Measurements from ENCODE around the gene CD74. TPM values are rescaled to one million over a fixed set of nuclear protein-coding genes. Genes with fewer than 3 reads are reported as not detected.

CD74 gene
- total RNA-seq, 1 experiment from 2014 or later: 19.5 TPM

- Histone ChIP-seq H3K9me3 (ENCODE audit: control insufficient read depth, low read depth, low read length) (no peaks in the 10 kb centered on the region), H3T11ph (ENCODE audit: low read length) (no peak overlapping the region), H3K23ac (ENCODE audit: insufficient read length, low read depth, low read length) (no peak overlapping the region), H3K56ac (ENCODE audit: insufficient read length, low read depth, low read length) (no peak overlapping the region), H3K14ac (ENCODE audit: insufficient read depth, low read length) (no peak overlapping the region), H3K4me1 (ENCODE audit: insufficient read depth, low read length) (peaks cover 7% of the 10 kb centered on the region; the same call in 1 of the 2 replicates), H3K27me3 (ENCODE audit: insufficient read depth, low read length) (no peaks in the 10 kb centered on the region), H2AFZ (ENCODE audit: low read length) (no peak overlapping the region), H3K9ac (ENCODE audit: extremely low read depth, insufficient read length, low read length) (no peak overlapping the region), H3K4ac (ENCODE audit: low read depth, low read length) (no peak overlapping the region), H3K79me1 (ENCODE audit: insufficient read depth, low read depth, low read length, poor library complexity, severe bottlenecking) (no peaks in the 10 kb centered on the region), H3K18ac (ENCODE audit: insufficient read length, low read depth, low read length) (no peak overlapping the region), H2BK15ac (ENCODE audit: low read depth, low read length) (no peak overlapping the region), H2BK5ac (ENCODE audit: insufficient read length, low read length) (no peak overlapping the region), H4K20me1 (ENCODE audit: control insufficient read depth, insufficient read depth, insufficient read length) (no peaks in the 10 kb centered on the region), H2BK12ac (ENCODE audit: insufficient read length, low read depth, low read length) (no peak overlapping the region), H3K79me2 (ENCODE audit: insufficient read depth, low read length) (no peaks in the 10 kb centered on the region), H3K4me2 (ENCODE audit: insufficient read depth, insufficient read length, low read length) (no peak overlapping the region), H2BK120ac (ENCODE audit: low read depth, low read length, poor library complexity, severe bottlenecking) (no peak overlapping the region), H3K27ac (ENCODE audit: insufficient read length, low read depth, low read length) (no peak overlapping the region), H2BK20ac (ENCODE audit: low read depth, low read length, poor library complexity, severe bottlenecking) (no peak overlapping the region), H4K8ac (replicated peaks; ENCODE audit: insufficient read length, low read depth, low read length) (no peak overlapping the region), H4K91ac (ENCODE audit: insufficient read length, low read depth, low read length) (no peak overlapping the region), H4K5ac (ENCODE audit: insufficient read length, low read depth, low read length) (no peak overlapping the region), H2AK5ac (ENCODE audit: insufficient read length, low read length) (no peak overlapping the region), H3K23me2 (ENCODE audit: insufficient read length, low read depth, low read length, poor library complexity, severe bottlenecking) (no peaks in the 10 kb centered on the region)
- Mint-ChIP-seq H3K4me1 (peaks cover 40 to 41% of the 10 kb centered on the region in 2 experiments), H3K4me3 (no peak overlapping the region; a peak in 1 of 5 replicates), H3K27ac (no peak overlapping the region; a peak in 1 of 7 replicates), H3K27me3 (ENCODE audit: low read depth) (no peaks in the 10 kb centered on the region), H3K9me3 (no peaks in the 10 kb centered on the region), H3K36me3 (ENCODE audit: insufficient read depth in 1 of 3, low read depth in 3 of 3) (no peaks in the 10 kb centered on the region)
- no CpG with 5 or more reads among the region's 36 CpGs for WGBS (ENCODE audit: extremely low coverage, insufficient read length, low lambda C conversion rate)
- DNase-seq: peak; percentile 76
- peak; percentile 87 for TF ChIP-seq CTCF (conservative IDR thresholded peaks at IDR 0.05)
These were observed 46.3 kb upstream of the CD74 start for GRCh38 chr5:150458802-150459557.
